ENCODE results near the gene TRIM3.

- TF ChIP-seq CTCF (IDR thresholded peaks at IDR 0.05) (no peak), EZH2 (IDR thresholded peaks at IDR 0.05; ENCODE audit: borderline replicate concordance, insufficient read depth, low read depth, low read length, poor library complexity, severe bottlenecking) (no peak)
Measured at GRCh38 chr11:6458352-6459098, 15.2 kb downstream of the TRIM3 start.
